ENCODE results near the gene EDEM2.

EDEM2 gene

GRCh38 chr20:35129647-35130069 is 17.5 kb downstream of the EDEM2 start:
- ChIA-PET CTCF (interaction anchor here (1.5 kb wide), 1 partner anchor 15 kb away, joined by 3 read pairs; no protein-coding TSS in a partner anchor), POLR2A (no interaction called here)
- TF ChIP-seq NFRKB (IDR thresholded peaks at IDR 0.05) (no peak), ARNT (IDR thresholded peaks at IDR 0.05) (no peak), ELF4 (IDR thresholded peaks at IDR 0.05) (no peak), L3MBTL2 (conservative IDR thresholded peaks at IDR 0.05) (no peak), SP1 (IDR thresholded peaks at IDR 0.05) (no peak), HDGF (IDR thresholded peaks at IDR 0.05; ENCODE audit: borderline replicate concordance) (no peak), TARDBP (IDR thresholded peaks at IDR 0.05) (no peak)
- DNase-seq (ENCODE audit: extremely low spot score) = no peak

- TF ChIP-seq CTBP1 (IDR thresholded peaks at IDR 0.05; ENCODE audit: borderline replicate concordance) (no peak), SUZ12 (IDR thresholded peaks at IDR 0.05) (no peak), ELF4 (IDR thresholded peaks at IDR 0.05) (no peak), PKNOX1 (IDR thresholded peaks at IDR 0.05) (no peak), HDGF (IDR thresholded peaks at IDR 0.05; ENCODE audit: borderline replicate concordance) (no peak), SP1 (IDR thresholded peaks at IDR 0.05) (no peak), BHLHE40 (IDR thresholded peaks at IDR 0.05; ENCODE audit: borderline replicate concordance) (no peak), TARDBP (IDR thresholded peaks at IDR 0.05) (no peak), FOXA1 (IDR thresholded peaks at IDR 0.05) (no peak)
- DNase-seq (ENCODE audit: extremely low spot score) = no peak
- POLR2A ChIA-PET = no interaction called here
- CTCF ChIA-PET = no interaction called here
Observed at GRCh38 chr20:35125753-35126152, 21.4 kb downstream of the EDEM2 start.

- no peak for DNase-seq (ENCODE audit: extremely low spot score)
- CTCF ChIA-PET = no interaction called here
- no peak for TF ChIP-seq FOXK2 (IDR thresholded peaks at IDR 0.05)
- TF ChIP-seq ELF4 (IDR thresholded peaks at IDR 0.05) = no peak
- TF ChIP-seq FOXM1 (IDR thresholded peaks at IDR 0.05; ENCODE audit: borderline replicate concordance) = no peak
- TF ChIP-seq BHLHE40 (IDR thresholded peaks at IDR 0.05; ENCODE audit: borderline replicate concordance) = no peak
- no peak for TF ChIP-seq ARNT (IDR thresholded peaks at IDR 0.05)
- TF ChIP-seq PKNOX1 (IDR thresholded peaks at IDR 0.05) = no peak
- no peak for TF ChIP-seq SP1 (IDR thresholded peaks at IDR 0.05)
- TF ChIP-seq TARDBP (IDR thresholded peaks at IDR 0.05) = no peak
- no peak for TF ChIP-seq CTBP1 (IDR thresholded peaks at IDR 0.05; ENCODE audit: borderline replicate concordance)
- TF ChIP-seq HDGF (IDR thresholded peaks at IDR 0.05; ENCODE audit: borderline replicate concordance) = no peak
- TF ChIP-seq ZNF384 (IDR thresholded peaks at IDR 0.05) = no peak
- TF ChIP-seq L3MBTL2 (conservative IDR thresholded peaks at IDR 0.05) = no peak
- no peak for TF ChIP-seq LEF1 (IDR thresholded peaks at IDR 0.05; ENCODE audit: borderline replicate concordance)
- no peak for TF ChIP-seq FOXA1 (IDR thresholded peaks at IDR 0.05)
- no peak for TF ChIP-seq SUZ12 (IDR thresholded peaks at IDR 0.05)
- POLR2A ChIA-PET = no interaction called here
Observed at GRCh38 chr20:35122756-35123405, 24.3 kb downstream of the EDEM2 start.

GRCh38 chr20:35121186-35121585 is 25.9 kb downstream of the EDEM2 start:
- no peak for DNase-seq (ENCODE audit: extremely low spot score)
- CTCF ChIA-PET = no interaction called here
- no peak for TF ChIP-seq LEF1 (IDR thresholded peaks at IDR 0.05; ENCODE audit: borderline replicate concordance)
- no peak for TF ChIP-seq BHLHE40 (IDR thresholded peaks at IDR 0.05; ENCODE audit: borderline replicate concordance)
- TF ChIP-seq ELF4 (IDR thresholded peaks at IDR 0.05) = no peak
- TF ChIP-seq FOXK2 (IDR thresholded peaks at IDR 0.05) = no peak
- no peak for TF ChIP-seq SUZ12 (IDR thresholded peaks at IDR 0.05)
- TF ChIP-seq NFRKB (IDR thresholded peaks at IDR 0.05) = no peak
- POLR2A ChIA-PET = no interaction called here

- ChIA-PET POLR2A (no interaction called here), CTCF (interaction anchor here (0.7 kb wide), 1 partner anchor 26 kb away, joined by 3 read pairs; no protein-coding TSS in a partner anchor)
- no peak for DNase-seq (ENCODE audit: extremely low spot score)
- TF ChIP-seq FOXK2 (IDR thresholded peaks at IDR 0.05) = no peak
Observed at GRCh38 chr20:35120012-35120701, 27.0 kb downstream of the EDEM2 start.

- DNase-seq (ENCODE audit: extremely low spot score) = no peak
- ChIA-PET POLR2A (no interaction called here), CTCF (no interaction called here)
- no peak for TF ChIP-seq BHLHE40 (IDR thresholded peaks at IDR 0.05; ENCODE audit: borderline replicate concordance)
- no peak for TF ChIP-seq SP1 (IDR thresholded peaks at IDR 0.05)
- TF ChIP-seq L3MBTL2 (conservative IDR thresholded peaks at IDR 0.05) = no peak
- TF ChIP-seq FOXM1 (IDR thresholded peaks at IDR 0.05; ENCODE audit: borderline replicate concordance) = no peak
- TF ChIP-seq PKNOX1 (IDR thresholded peaks at IDR 0.05) = no peak
- no peak for TF ChIP-seq ZNF384 (IDR thresholded peaks at IDR 0.05)
- no peak for TF ChIP-seq NFRKB (IDR thresholded peaks at IDR 0.05)
- TF ChIP-seq SUZ12 (IDR thresholded peaks at IDR 0.05) = no peak
- TF ChIP-seq HDGF (IDR thresholded peaks at IDR 0.05; ENCODE audit: borderline replicate concordance) = no peak
- TF ChIP-seq FOXK2 (IDR thresholded peaks at IDR 0.05) = no peak
- no peak for TF ChIP-seq TARDBP (IDR thresholded peaks at IDR 0.05)
Observed at GRCh38 chr20:35117629-35118028, 29.5 kb downstream of the EDEM2 start.

Data from HEK293T (cell line).